GM12873 (cell line): Measurements from ENCODE around the gene CADM2.

ENCODE experiments used
- CTCF ChIP-seq: IDR thresholded peaks from 2 replicates; pipeline ENCODE4 v1.5.1; 2012; ENCODE audit warnings: low read depth, mild to moderate bottlenecking, moderate library complexity, low read length, control low read depth; ENCODE audit not compliant: insufficient read depth; ENCODE audit errors: missing control alignments

CADM2 gene

GRCh38 chr3:84985795-84986194, 27.0 kb downstream of the CADM2 start:
- no peak for TF ChIP-seq CTCF

GRCh38 chr3:84987706-84988504, 29.1 kb downstream of the CADM2 start:
- no peak for TF ChIP-seq CTCF

- no peak for TF ChIP-seq CTCF
These were observed 30.3 kb downstream of the CADM2 start for GRCh38 chr3:84989102-84989501.

- no peak for TF ChIP-seq CTCF
These were observed 32.7 kb downstream of the CADM2 start for GRCh38 chr3:84991422-84991900.

- no peak for TF ChIP-seq CTCF
These were observed 35.2 kb downstream of the CADM2 start for GRCh38 chr3:84993956-84994355.

GRCh38 chr3:84998545-84998944, 39.8 kb downstream of the CADM2 start:
- TF ChIP-seq CTCF: no peak

- no peak for TF ChIP-seq CTCF
These were observed 44.7 kb downstream of the CADM2 start for GRCh38 chr3:85003479-85003878.
